ENCODE data around the gene CDC34. TPM values are rescaled to one million over a fixed set of nuclear protein-coding genes. Genes with fewer than 3 reads are reported as not detected.

Gene CDC34
- total RNA-seq, 1 donor from 2014 or later = 42.5 TPM

- no peak overlapping the region for H3K27ac ChIP-seq
- TF ChIP-seq EZH2phosphoT487 (IDR thresholded peaks at IDR 0.05) (no peak), EZH2 (IDR thresholded peaks at IDR 0.05) (no peak)
- TF ChIP-seq, protein P1, sequence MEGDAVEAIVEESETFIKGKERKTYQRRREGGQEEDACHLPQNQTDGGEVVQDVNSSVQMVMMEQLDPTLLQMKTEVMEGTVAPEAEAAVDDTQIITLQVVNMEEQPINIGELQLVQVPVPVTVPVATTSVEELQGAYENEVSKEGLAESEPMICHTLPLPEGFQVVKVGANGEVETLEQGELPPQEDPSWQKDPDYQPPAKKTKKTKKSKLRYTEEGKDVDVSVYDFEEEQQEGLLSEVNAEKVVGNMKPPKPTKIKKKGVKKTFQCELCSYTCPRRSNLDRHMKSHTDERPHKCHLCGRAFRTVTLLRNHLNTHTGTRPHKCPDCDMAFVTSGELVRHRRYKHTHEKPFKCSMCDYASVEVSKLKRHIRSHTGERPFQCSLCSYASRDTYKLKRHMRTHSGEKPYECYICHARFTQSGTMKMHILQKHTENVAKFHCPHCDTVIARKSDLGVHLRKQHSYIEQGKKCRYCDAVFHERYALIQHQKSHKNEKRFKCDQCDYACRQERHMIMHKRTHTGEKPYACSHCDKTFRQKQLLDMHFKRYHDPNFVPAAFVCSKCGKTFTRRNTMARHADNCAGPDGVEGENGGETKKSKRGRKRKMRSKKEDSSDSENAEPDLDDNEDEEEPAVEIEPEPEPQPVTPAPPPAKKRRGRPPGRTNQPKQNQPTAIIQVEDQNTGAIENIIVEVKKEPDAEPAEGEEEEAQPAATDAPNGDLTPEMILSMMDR (IDR thresholded peaks at IDR 0.05) = no peak
- H3K4me1 ChIP-seq = no peaks in the 10 kb centered on the region
- H3F3A ChIP-seq (ENCODE audit: low read depth) = no peaks in the 10 kb centered on the region
- H4K20me1 ChIP-seq (ENCODE audit: low read depth) = peaks cover 14% of the 10 kb centered on the region
- no peak overlapping the region for H3K9ac ChIP-seq
- peaks cover 6% of the 10 kb centered on the region for H3K27me3 Mint-ChIP-seq (ENCODE audit: insufficient read depth, low read depth)
- no peak overlapping the region for H3K4me3 Mint-ChIP-seq
- H3K27me3 ChIP-seq = no peaks in the 10 kb centered on the region
- H2AFZ ChIP-seq (replicated peaks) = no peak overlapping the region
- no peak overlapping the region for H3K27ac Mint-ChIP-seq
- no peaks in the 10 kb centered on the region for H3K4me1 Mint-ChIP-seq
- H3K9me3 ChIP-seq (ENCODE audit: low read depth) = no peaks in the 10 kb centered on the region
- H3K9me3 Mint-ChIP-seq = no peaks in the 10 kb centered on the region
- peaks cover 10% of the 10 kb centered on the region for H3K36me3 Mint-ChIP-seq
- no peak overlapping the region for H3K4me2 ChIP-seq
- H3K36me3 ChIP-seq = no peaks in the 10 kb centered on the region
- DNase-seq (ENCODE audit: low spot score) = no peak
- H3K79me2 ChIP-seq (ENCODE audit: low read depth) = no peaks in the 10 kb centered on the region
- H3K4me3 ChIP-seq = no peak overlapping the region
Observed at GRCh38 chr19:542173-542866, 10.8 kb downstream of the CDC34 start.

DNA sequence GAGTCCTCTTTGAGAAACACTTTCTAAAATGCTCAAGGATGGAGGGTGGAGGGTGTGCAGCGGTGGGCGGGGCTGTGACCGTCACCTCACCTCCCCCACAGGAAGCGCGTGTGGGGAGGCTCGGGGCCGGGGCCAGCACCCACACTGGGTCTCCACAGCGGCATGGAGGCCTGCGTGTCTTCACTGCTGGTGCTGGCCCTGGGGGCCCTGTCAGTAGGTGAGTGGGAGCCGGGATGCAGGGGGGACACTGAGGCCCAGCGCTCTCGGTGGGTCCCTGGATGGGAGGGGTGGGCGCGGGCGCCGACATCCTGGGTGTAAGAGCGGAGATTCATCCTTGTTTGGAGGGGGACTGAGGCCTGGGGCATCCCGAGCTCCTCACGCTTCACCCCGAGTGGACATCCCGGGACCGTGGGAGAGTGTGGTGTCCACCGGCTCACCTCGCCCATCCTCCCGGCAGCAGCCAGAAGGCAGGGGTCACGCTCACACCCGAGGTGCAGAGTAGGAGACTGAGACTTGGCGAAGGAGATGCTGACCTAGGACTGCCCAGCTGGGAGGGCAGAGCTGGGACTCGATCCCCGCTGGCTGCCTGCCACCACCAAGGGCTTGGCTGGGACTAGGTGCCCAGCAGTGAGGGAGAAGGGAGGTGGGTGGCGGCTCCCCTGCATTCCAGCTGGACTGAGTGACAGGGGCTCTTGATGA lies 12.5 kb downstream of the CDC34 start, which contains the start of gene GZMM:
Gene GZMM (plus strand): TSS at position 144 of the 699 bp plus-strand sequence. CDS start 19 bp downstream, at position 163.
- no peak within 1 kb of the TSS for H3K4me3 ChIP-seq
- no peaks in the 10 kb centered on the region for H3K27me3 ChIP-seq
- DNase-seq (ENCODE audit: low spot score) = no peak
- no peak for TF ChIP-seq EZH2phosphoT487 (IDR thresholded peaks at IDR 0.05)
- TF ChIP-seq EZH2 (IDR thresholded peaks at IDR 0.05) = no peak
- TF ChIP-seq, protein P1 (IDR thresholded peaks at IDR 0.05) = no peak
- Mint-ChIP-seq H3K27ac (no peak within 1 kb of the TSS), H3K9me3 (no peaks in the 10 kb centered on the region), H3K27me3 (ENCODE audit: insufficient read depth, low read depth) (peaks cover 6% of the 10 kb centered on the region), H3K4me1 (no peaks in the 10 kb centered on the region), H3K36me3 (peaks cover 3% of the 10 kb centered on the region), H3K4me3 (no peak within 1 kb of the TSS)
- H3K36me3 ChIP-seq = no peaks in the 10 kb centered on the region
- no peaks in the 10 kb centered on the region for H3K79me2 ChIP-seq (ENCODE audit: low read depth)
- H4K20me1 ChIP-seq (ENCODE audit: low read depth) = peaks cover 5% of the 10 kb centered on the region
- no peak within 1 kb of the TSS for H3K4me2 ChIP-seq
- no peaks in the 10 kb centered on the region for H3F3A ChIP-seq (ENCODE audit: low read depth)
- no peak within 1 kb of the TSS for H3K27ac ChIP-seq
- H3K9ac ChIP-seq = no peak within 1 kb of the TSS
- no peaks in the 10 kb centered on the region for H3K4me1 ChIP-seq
- no peak within 1 kb of the TSS for H2AFZ ChIP-seq (replicated peaks)
- H3K9me3 ChIP-seq (ENCODE audit: low read depth) = no peaks in the 10 kb centered on the region

GRCh38 chr19:547117-547516 lies 15.6 kb downstream of the CDC34 start:
- H3K4me3 ChIP-seq = no peak overlapping the region
- H3K36me3 Mint-ChIP-seq = peaks cover 3% of the 10 kb centered on the region
- no peak overlapping the region for H3K27ac Mint-ChIP-seq
- no peak overlapping the region for H3K4me3 Mint-ChIP-seq
- H3K27me3 ChIP-seq = peaks cover 14% of the 10 kb centered on the region
- no peaks in the 10 kb centered on the region for H4K20me1 ChIP-seq (ENCODE audit: low read depth)
- H3K9me3 ChIP-seq (ENCODE audit: low read depth) = no peaks in the 10 kb centered on the region
- no peak overlapping the region for H3K27ac ChIP-seq
- H2AFZ ChIP-seq (replicated peaks) = no peak overlapping the region
- H3F3A ChIP-seq (ENCODE audit: low read depth) = peaks cover 16% of the 10 kb centered on the region
- TF ChIP-seq EZH2 (IDR thresholded peaks at IDR 0.05) = no peak
- TF ChIP-seq EZH2phosphoT487 (IDR thresholded peaks at IDR 0.05) = no peak
- TF ChIP-seq, protein P1 (IDR thresholded peaks at IDR 0.05) = no peak
- peaks cover 8% of the 10 kb centered on the region for H3K27me3 Mint-ChIP-seq (ENCODE audit: insufficient read depth, low read depth)
- H3K9ac ChIP-seq = no peak overlapping the region
- no peak for DNase-seq (ENCODE audit: low spot score)
- no peaks in the 10 kb centered on the region for H3K9me3 Mint-ChIP-seq
- peaks cover 5% of the 10 kb centered on the region for H3K4me1 Mint-ChIP-seq
- no peaks in the 10 kb centered on the region for H3K36me3 ChIP-seq
- H3K79me2 ChIP-seq (ENCODE audit: low read depth) = no peaks in the 10 kb centered on the region
- peaks cover 2% of the 10 kb centered on the region for H3K4me1 ChIP-seq
- no peak overlapping the region for H3K4me2 ChIP-seq

Data from neural progenitor cell (in vitro differentiated cells).